ENCODE measurements around the gene ZXDC. TPM values are rescaled to one million over a fixed set of nuclear protein-coding genes. Genes with fewer than 3 reads are reported as not detected.

The ZXDC gene
- total and polyA plus RNA-seq, 2 donors (not counting 1 experiment from before 2014, with no cell fraction given), result 38.9 to 70.9 TPM

- TF ChIP-seq CTCF (IDR thresholded peaks at IDR 0.05) (no peak), EZH2 (IDR thresholded peaks at IDR 0.05; ENCODE audit: borderline replicate concordance, insufficient read depth, low read depth, low read length, poor library complexity, severe bottlenecking) (no peak)
- H3K4me3 Mint-ChIP-seq, result no peak overlapping the region
- ChIA-PET POLR2A (no interaction called here), CTCF (no interaction called here)
- H3K9me3 Mint-ChIP-seq (ENCODE audit: insufficient read depth), result no peaks in the 10 kb centered on the region
- WGBS (ENCODE audit: insufficient coverage), result 89% methylated on average over 11 of the region's 12 CpGs
- Histone ChIP-seq H4K20me1 (ENCODE audit: control insufficient read depth, insufficient read depth, low read length, poor library complexity, severe bottlenecking) (peaks cover 88% of the 10 kb centered on the region), H3K4me2 (replicated peaks; ENCODE audit: low read depth, low read length, poor library complexity, severe bottlenecking) (no peak overlapping the region), H3K4me3 (ENCODE audit: control extremely low read depth in 1 of 5, extremely low read depth in 1 of 5, insufficient read depth in 1 of 5, low read depth in 2 of 5, low read length in 4 of 5) (no peak overlapping the region), H3K27ac (ENCODE audit: low read length in 2 of 2) (no peak overlapping the region), H3K79me2 (ENCODE audit: control insufficient read depth, insufficient read depth, low read length) (peaks cover 43% of the 10 kb centered on the region), H2AFZ (ENCODE audit: insufficient read depth, low read depth, low read length, poor library complexity, severe bottlenecking) (no peak overlapping the region), H3K9me3 (ENCODE audit: control extremely low read depth in 1 of 3, control insufficient read depth in 2 of 3, insufficient read depth in 1 of 3, low read length in 2 of 3) (no peaks in the 10 kb centered on the region), H3K36me3 (replicated peaks in 1 of 2; ENCODE audit: control extremely low read depth in 1 of 2, control insufficient read depth in 1 of 2, extremely low read depth in 1 of 2, insufficient read depth in 2 of 2, low read length in 1 of 2) (peaks cover 9 to 80% of the 10 kb centered on the region in 2 experiments), H3K9ac (ENCODE audit: low read length) (no peak overlapping the region), H3K4me1 (ENCODE audit: control insufficient read depth in 2 of 2, insufficient read depth in 2 of 2, low read length in 2 of 2) (no peaks in the 10 kb centered on the region), H3K27me3 (replicated peaks in 1 of 4; ENCODE audit: control extremely low read depth in 1 of 4, control insufficient read depth in 3 of 4, insufficient read depth in 4 of 4, low read length in 3 of 4) (no peaks in the 10 kb centered on the region)
- H3K27me3 Mint-ChIP-seq, result no peaks in the 10 kb centered on the region
- H3K27ac Mint-ChIP-seq, result no peak overlapping the region
- no peak for DNase-seq
- intact Hi-C loops (cut with micrococcal nuclease), result no loop called here
- no peaks in the 10 kb centered on the region for H3K4me1 Mint-ChIP-seq
- no peak for ATAC-seq (ENCODE audit: low read depth)
These were observed 18.8 kb downstream of the ZXDC start for GRCh38 chr3:126456766-126457388.

GRCh38 chr3:126456211-126456610, 19.5 kb downstream of the ZXDC start:
- 75% methylated on average over 4 of the region's 4 CpGs for WGBS (ENCODE audit: insufficient coverage)
- H3K36me3 ChIP-seq (replicated peaks in 1 of 2; ENCODE audit: control extremely low read depth in 1 of 2, control insufficient read depth in 1 of 2, extremely low read depth in 1 of 2, insufficient read depth in 2 of 2, low read length in 1 of 2), result peaks cover 4 to 80% of the 10 kb centered on the region in 2 experiments
- H3K4me2 ChIP-seq (replicated peaks; ENCODE audit: low read depth, low read length, poor library complexity, severe bottlenecking), result no peak overlapping the region
- no peaks in the 10 kb centered on the region for H3K4me1 ChIP-seq (ENCODE audit: control insufficient read depth in 2 of 2, insufficient read depth in 2 of 2, low read length in 2 of 2)
- H3K4me3 Mint-ChIP-seq, result no peak overlapping the region
- H3K4me1 Mint-ChIP-seq, result no peaks in the 10 kb centered on the region
- no peak overlapping the region for H3K27ac Mint-ChIP-seq
- no peaks in the 10 kb centered on the region for H3K9me3 ChIP-seq (ENCODE audit: control extremely low read depth in 1 of 3, control insufficient read depth in 2 of 3, insufficient read depth in 1 of 3, low read length in 2 of 3)
- ChIA-PET POLR2A (no interaction called here), CTCF (no interaction called here)
- DNase-seq, result no peak
- no peaks in the 10 kb centered on the region for H3K9me3 Mint-ChIP-seq (ENCODE audit: insufficient read depth)
- intact Hi-C loops (cut with micrococcal nuclease), result no loop called here
- H3K79me2 ChIP-seq (ENCODE audit: control insufficient read depth, insufficient read depth, low read length), result peaks cover 37% of the 10 kb centered on the region
- H3K9ac ChIP-seq (ENCODE audit: low read length), result no peak overlapping the region
- H3K4me3 ChIP-seq (ENCODE audit: control extremely low read depth in 1 of 5, extremely low read depth in 1 of 5, insufficient read depth in 1 of 5, low read depth in 2 of 5, low read length in 4 of 5), result no peak overlapping the region
- peaks cover 85% of the 10 kb centered on the region for H4K20me1 ChIP-seq (ENCODE audit: control insufficient read depth, insufficient read depth, low read length, poor library complexity, severe bottlenecking)
- ATAC-seq (ENCODE audit: low read depth), result no peak
- H3K27me3 ChIP-seq (replicated peaks in 1 of 4; ENCODE audit: control extremely low read depth in 1 of 4, control insufficient read depth in 3 of 4, insufficient read depth in 4 of 4, low read length in 3 of 4), result no peaks in the 10 kb centered on the region
- no peak overlapping the region for H3K27ac ChIP-seq (ENCODE audit: low read length in 2 of 2)
- no peaks in the 10 kb centered on the region for H3K27me3 Mint-ChIP-seq
- TF ChIP-seq CTCF (IDR thresholded peaks at IDR 0.05) (no peak), EZH2 (IDR thresholded peaks at IDR 0.05; ENCODE audit: borderline replicate concordance, insufficient read depth, low read depth, low read length, poor library complexity, severe bottlenecking) (no peak)
- no peak overlapping the region for H2AFZ ChIP-seq (ENCODE audit: insufficient read depth, low read depth, low read length, poor library complexity, severe bottlenecking)
